GM21390 (cell line): ENCODE data around the gene BPNT1.
"Not testable (repeated sequence)": the region's sequence is repeated elsewhere in the genome, so short reads cannot be mapped to it uniquely, and the experiment has no call there.

ENCODE experiments used
- ATAC-seq: cut with Tn5 transposase; IDR thresholded peaks from one replicate; pipeline ENCODE4 v1.9.1; 2021; ENCODE audit not compliant: unreplicated experiment

BPNT1 gene

GRCh38 chr1:220077887-220078286 is 11.7 kb downstream of the BPNT1 start:
- ATAC-seq, result no peak

DNA sequence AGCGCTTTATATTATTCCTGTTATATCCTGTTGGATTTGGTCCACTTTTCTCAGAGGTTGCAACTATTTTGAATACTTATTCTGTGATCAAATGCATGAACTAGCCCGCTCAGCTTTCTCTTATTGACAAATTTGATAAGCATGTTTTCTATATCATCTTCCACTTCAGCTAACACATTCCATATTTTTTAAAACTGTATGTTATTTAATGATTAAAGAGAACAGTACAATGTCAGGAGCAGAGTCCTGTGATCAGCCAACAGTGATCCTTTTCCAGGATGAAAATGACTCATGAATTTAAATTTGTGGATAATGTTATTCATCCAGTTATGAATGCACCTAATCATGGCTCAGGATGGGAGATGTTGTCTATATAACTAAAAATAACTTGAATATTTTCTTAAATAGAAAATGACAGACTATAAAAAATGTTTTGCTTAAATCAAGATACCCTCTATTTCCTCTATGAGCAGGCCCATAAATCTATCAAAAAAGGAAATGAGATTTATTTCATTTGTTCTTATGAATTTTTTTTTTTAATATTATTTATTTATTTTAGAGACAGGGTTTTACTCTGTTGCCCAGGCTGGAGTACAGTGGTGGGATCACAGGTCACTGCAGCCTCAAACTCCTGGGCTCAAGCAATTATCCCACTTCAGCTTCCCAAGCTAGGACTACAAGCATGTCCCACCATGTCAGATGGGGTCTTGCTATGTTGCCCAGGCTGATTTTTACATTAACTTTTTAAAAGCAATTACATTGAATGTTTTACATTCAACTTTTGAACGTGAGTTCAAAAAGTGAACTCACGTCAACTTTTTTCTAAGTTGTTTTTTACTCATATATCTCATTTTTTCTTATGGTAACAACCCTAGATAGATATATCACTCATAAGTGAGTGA is 12.5 kb downstream of the BPNT1 start:
- no peak for ATAC-seq

DNA sequence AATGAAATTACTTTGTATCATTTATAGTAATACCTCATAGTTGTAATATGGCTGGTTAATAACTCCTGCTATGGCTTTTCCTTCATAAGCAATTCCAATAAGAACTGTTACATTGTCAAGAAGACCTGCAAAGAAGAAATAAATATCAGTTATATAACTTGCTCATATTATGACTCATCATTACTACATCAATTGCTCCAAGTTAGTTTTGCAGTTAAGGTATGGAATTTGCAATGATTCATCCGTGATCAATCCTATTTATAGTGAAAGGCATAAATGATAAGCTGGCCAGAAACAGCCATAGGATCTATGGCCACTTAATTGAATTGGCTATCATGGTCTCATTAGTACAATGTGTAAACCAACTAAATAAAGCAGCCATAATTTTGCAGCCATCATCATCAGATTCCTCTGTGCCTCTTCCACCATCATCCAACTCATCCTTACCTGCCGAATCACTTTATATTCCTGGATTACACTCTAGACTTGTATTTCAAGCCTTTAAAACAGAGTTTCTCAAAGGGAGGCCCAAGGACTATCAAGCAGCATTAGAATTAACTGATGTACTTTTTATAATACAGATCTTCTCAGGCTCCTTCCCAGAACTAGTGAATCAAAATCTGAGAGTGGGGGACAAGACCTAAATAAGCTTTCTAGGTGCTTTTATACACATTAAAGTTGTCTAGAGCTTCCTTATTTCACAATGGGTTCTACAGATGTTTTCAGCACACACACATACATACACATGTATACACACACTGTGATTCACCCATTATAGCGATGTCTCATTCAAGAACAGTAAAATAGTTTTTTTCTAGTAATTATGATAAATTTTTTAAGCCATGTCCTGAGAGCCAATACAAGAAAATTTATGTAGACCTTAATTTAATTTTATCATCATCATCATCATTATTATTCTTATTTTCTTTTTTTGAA is 22.1 kb downstream of the BPNT1 start:
- ATAC-seq, result no peak

DNA sequence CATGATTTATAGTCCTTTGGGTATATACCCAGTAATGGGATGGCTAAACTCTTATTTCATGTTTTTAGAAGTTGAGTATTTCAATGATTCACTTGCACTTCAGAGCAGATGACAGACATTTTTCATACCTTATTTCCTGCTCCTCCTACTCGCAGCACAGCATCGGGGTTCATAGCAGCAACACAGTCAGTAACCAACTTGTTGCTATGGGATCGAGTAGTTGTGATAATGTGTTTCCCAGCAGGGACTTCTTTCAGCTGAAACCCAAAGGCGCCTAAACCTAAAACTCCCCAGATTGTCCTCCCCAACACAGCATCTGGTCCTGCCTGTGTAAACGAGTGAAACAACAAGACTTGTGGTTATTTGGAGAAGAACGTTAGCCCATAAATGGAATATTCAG is 27.0 kb downstream of the BPNT1 start:
- ATAC-seq, result no peak

DNA sequence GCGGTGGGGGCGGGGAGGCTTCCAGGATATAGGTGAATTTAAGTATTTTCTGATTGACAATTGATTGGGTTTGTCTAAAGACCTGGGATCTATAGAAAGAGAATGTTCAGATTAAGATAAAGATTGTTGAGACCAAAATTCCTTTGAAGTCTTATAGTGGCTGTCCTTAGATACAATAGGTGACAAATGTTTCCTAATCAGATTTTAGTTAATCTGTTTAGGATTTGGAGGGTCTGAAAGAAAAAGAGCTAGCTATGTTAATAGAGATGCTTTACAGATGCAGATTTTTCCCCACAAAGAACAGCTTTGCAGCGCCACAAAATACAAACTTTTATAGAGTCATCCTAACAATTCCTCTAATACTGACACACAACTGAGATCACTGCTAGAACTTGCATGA is 28.7 kb downstream of the BPNT1 start:
- no peak for ATAC-seq

DNA sequence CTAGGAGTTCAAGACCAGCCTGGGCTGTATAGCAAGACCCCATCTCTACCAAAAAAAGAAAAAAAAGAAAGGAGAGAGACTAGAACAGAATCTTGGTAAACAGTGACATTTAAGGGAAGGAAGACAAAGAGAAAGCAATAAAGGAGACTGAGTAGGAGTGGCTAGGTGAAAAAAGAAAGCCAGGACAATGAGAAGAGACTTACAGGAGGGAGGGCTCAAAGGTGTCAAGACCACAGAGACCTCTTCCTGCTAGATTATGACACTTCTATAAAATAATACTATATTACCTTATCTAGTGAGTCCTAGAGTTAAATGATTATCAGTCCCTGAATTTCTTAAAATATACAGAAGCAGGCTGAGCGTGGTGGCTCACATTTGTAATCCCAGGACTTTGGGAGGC is 33.2 kb downstream of the BPNT1 start:
- no peak for ATAC-seq

GRCh38 chr1:220046052-220046930 is 43.3 kb downstream of the BPNT1 start, which contains the start of gene EPRS1:
Gene EPRS1, minus strand, starts transcription at chr1:220046505. Its CDS starts 117 bp downstream, at chr1:220046388.
- peak; percentile 97 for ATAC-seq

DNA sequence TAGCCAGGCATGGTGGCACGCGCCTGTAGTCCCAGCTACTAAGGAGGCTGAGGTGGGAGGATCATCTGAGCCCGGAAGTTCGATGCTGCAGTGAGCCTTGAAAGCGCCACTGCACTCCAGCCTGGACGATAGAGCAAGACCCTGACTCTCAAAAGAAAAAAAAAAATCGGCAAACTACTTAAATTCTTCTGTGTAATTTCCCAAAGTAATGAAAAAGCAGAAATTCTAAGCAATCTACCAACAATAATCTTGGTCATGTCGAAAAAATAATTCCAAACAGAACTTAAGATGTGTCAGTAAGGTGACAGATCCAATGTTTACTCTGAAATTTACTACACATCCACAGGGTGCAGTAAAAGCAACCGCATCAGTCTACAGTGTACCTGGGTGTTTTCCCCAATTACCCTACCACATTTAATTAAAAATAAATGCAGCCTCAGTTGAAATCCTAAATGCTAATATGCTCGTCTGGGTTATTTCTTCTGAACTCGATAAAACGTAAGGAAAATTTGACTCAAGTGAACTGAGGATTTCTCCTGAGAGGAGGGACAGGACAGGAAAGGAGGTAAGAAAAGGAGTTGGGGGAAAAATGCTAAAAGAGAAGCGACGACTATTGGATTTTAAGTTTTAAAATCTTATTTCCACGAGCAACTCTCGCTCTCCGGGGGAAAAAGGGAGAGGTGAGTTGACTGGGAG is 44.1 kb downstream of the BPNT1 start:
- ATAC-seq, result peak; percentile 16

DNA sequence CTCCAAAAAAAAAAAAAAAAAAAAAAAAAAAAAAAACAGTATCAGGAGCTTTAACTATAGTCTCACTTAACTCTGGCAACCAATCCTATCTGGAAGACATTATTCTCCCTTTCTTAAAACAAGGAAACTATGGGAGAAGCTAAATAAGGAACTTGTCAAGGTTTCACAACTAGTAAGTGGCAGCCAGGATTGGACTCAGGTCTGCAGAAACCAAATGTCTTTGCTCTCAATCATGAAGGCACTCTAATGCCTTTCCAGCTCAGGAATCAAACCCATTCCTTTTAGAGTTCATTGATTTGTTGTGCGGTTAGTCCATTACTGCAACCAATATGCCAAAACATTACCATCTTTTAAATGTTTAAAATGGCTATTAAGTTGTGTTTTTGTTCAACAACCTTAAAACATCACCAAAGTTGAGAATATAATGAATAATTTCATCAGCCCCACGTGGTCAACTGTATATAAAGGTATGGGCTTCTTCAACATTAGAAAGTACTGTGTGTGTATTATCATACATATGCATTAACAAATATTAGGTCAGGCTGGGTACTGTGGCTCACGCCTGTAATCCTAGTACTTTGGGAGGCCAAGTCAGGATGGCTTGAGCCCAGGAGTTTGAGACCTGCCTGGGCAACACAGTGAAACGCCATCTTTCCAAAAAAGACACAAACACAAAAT is 44.8 kb downstream of the BPNT1 start:
- no peak for ATAC-seq

- no peak for ATAC-seq
These were observed 45.9 kb downstream of the BPNT1 start for GRCh38 chr1:220043646-220044045.

DNA sequence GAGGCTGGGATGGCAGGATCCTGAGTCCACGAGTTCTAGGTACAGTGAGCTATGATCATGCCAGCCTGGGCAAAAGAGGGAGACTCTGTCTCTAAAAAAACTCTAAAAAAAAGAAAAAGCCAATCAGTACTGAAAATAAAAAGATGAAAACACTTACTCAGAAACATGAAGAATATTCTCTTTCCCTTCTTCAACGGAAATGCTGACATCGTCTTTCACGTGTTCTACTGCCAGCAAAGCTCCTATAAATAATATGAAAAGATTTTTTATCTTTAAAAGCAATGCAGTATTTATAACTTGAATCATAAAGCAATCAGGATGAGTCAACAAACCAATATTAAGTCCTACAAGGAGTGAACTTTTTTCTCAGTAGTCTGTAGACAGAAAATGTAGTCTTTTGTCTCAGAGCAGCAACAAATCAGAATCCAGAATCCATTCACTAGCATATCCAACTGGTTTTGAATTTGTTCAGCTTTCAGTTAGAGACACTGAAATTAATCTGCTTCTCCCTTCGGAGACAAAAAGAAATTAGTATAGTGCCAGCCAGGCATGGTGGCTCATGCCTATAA is 49.5 kb downstream of the BPNT1 start:
- ATAC-seq, result no peak

- ATAC-seq, result no peak
These were observed 50.9 kb downstream of the BPNT1 start for GRCh38 chr1:220038640-220039039.

- ATAC-seq, result not testable (repeated sequence)
These were observed 51.8 kb downstream of the BPNT1 start for GRCh38 chr1:220037810-220038209.

GRCh38 chr1:220032911-220033310 is 56.7 kb downstream of the BPNT1 start:
- no peak for ATAC-seq

GRCh38 chr1:220031287-220031686 is 58.3 kb downstream of the BPNT1 start:
- no peak for ATAC-seq

DNA sequence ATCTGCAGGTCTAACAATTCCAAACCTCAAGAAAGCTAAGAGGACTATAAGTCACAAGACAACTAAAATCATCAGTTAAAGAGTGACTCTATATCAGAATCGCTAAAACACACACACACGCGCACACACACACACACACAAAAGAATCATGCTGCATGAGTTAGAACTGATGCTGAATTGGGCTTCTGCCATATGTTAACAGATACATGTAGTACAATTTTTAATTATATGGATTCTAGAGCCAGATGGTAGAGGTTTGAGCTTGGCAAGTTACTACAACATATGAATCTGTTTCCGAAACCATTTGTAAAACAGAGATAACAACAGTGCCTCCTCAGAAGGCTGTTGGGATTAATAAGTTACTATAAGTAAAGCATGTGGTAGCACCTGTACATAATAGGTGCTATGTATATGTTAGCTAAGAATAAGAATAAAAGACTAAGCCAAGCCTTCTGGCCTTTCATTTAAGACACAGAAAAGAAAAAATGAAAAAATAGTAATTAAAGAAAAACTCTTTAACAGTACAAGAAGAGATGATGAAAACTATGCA is 61.2 kb downstream of the BPNT1 start:
- no peak for ATAC-seq

- ATAC-seq, result no peak
These were observed 70.5 kb downstream of the BPNT1 start for GRCh38 chr1:220019071-220019470.

DNA sequence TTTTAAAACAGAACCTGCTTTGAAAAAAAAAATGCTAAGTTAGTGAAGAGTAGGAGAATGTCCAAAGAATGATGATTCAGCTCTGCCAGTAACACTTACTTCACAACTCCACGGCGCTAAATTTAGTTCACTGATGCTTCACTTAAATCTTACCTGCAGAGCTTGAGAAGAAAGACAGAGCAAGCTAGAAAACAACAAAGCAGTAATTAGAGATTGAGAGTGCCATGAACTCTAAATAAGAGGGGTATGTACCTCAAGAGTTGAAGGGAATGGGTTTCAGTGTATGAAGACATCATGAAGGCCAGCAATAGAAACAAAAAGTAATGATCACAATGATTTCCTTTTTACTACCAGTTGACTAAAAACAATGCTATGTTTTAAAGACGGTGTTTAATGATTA is 76.1 kb downstream of the BPNT1 start:
- peak; percentile 82 for ATAC-seq

- ATAC-seq, result no peak
These were observed 77.3 kb downstream of the BPNT1 start for GRCh38 chr1:220012259-220012658.
